Activated CD8-positive, alpha-beta memory T cell treated with anti-CD3 and anti-CD28 coated beads for 24 hours (primary cell): ENCODE data around the gene ART1.

Experiments used
- DNase-seq: peaks from one replicate; pipeline ENCODE4 v3.0.0-alpha.2; 2020

ART1 gene

DNA sequence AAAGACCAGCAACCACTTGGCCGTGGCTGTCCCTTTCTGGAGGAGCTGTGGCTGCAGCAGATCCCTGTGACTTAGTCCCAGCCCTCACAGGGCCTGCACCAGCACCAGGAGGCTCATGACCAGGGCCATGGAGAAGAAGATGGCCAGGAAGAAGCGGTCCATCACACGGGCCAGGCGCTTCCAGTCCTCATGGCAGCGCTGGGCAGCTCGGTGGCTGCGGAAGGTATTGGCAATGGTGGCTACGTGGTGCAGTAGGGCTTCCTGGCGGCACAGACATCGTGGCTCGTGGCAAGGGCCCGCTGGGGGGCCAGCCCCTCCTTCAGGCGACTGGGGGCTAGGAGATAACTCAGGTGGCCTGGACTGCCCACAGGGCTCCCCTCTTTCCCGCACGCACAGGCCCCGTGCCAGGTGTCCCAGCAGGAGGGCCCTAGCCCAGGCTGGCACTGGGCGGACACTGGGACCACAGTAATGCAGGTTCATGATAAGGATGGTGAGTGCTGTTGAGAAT is 21.1 kb downstream of the ART1 start:
- peak; percentile 41 for DNase-seq

DNA sequence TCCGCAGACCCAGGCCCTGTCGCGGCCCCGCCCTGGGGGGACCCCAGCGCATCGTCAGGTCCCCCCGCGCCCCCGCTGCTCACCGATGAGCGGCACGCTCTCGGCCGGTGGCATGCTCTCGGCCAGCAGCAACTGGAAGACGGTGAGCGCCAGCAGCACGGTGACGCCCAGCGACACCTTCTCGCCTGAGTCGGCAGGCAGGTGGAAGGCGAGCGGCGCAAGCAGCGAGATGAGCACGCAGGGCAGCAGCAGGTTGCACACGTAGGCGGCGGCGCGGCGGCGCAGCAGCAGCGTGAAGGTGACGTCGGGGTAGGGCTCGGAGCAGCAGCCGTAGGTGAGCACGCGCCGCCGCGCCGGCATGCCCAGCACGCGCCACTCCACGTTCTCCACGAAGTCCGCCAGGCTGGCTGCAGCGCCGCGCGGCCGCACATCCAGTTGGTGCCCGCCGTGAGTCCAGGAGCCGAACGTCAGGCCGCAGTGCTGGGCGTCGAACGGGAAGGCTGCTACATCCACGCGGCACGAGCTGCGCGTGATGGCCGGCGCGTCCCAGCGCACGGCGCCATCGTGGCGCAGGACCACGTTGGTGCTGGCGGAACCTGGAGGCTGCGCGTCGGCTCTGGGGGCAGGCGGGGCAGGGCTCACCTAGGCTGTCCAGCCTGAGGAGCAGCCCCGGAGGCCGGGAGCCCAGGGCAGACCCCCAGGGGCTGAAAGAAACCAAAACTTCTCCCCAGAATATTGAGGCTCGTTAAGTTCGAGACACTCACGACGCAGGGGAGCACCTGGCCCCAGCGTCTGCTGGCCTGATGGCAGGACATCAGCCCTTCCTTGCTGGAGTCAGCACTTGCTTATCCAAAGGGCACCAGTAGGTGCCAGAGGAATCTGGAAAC is 22.5 kb downstream of the ART1 start:
- DNase-seq, result peak; percentile 42

DNA sequence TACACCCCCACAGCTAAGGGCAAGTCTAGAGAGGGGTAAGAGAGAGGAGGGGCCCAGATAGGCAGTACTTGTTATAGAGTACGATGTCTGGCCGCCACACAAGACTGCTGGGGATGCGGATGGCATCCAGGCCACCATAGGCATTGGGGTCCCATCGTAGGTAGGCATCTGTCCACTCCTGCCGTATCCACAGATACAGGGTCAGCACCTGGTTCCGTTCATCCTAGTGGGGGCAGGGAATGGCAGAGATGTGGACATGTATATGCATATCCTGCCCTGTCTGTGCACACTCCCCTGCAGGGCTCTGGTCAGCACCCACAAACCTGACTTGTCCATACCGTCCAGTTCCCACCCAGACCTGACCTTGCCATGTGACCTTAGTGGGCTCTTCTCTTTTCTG is 24.2 kb downstream of the ART1 start:
- no peak for DNase-seq

DNA sequence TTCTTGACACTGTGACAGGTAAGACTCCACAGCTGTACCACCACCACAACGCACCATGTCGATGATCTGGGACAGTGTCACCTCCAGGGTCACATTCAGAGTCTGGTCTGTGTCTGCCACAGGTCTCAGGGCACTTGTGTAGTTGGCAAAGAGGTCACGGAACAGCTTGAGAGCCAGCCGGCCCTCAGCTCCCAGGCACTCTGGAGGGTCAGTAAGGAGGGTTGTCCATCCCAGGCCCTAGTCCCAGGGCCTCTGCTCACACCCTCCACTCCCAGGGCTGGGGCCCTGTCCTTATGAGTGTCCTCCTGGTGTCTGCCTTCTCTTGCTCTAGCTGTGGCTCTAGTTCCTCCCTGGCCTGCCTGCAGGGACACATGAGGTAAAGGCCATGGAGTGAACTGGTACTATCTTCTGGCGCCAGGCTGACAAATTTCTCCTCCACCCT is 24.8 kb downstream of the ART1 start:
- no peak for DNase-seq

DNA sequence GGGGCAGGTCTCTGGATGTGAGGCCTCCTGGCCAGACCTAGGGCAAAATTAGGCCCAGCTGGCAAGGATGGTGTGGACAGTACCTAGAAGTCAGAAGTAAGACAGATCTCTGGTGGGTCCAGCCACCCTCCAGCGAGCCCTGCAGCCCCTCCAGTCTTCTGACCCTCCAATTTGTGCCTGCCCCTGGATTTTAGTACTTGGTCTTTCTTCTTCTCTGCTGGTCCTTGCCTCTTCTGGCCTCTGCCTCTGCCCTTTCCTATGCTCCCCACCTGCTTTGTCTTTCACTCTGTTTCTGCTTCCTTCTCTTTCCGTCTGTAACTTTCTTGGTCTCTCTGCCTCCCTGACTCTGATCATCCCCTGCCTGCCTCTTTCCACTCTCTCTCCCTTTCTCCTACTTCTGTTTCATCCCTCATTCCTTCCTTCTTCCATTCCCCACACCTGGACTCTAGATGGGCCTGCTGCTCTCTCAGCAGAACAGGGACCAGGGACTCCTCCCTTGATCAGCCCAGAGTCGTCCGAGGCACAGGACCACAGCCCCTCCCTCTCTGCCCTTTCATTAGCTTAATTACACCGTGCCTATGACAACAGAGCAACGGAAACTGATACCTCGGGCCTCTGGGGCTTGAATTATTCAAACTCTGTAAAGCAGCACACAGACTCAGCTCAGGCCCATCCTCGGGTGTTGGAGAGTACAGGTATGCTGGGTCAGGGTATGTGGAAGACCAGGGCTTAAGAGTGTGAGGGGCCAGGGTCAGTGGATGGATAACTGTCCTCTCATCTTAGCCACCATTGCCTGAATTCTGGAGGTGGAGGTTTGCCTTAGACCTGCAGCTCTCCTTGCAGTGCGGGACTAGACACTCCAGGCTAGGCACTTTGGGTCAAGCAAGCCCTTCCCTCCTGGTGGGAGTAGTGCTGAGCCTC is 26.7 kb downstream of the ART1 start, which contains the start of gene CHRNA10:
Gene CHRNA10 (minus strand): TSS at position 51 of the 921 bp plus-strand sequence. CDS start 72 bp downstream, outside the sequence.
- DNase-seq, result no peak

DNA sequence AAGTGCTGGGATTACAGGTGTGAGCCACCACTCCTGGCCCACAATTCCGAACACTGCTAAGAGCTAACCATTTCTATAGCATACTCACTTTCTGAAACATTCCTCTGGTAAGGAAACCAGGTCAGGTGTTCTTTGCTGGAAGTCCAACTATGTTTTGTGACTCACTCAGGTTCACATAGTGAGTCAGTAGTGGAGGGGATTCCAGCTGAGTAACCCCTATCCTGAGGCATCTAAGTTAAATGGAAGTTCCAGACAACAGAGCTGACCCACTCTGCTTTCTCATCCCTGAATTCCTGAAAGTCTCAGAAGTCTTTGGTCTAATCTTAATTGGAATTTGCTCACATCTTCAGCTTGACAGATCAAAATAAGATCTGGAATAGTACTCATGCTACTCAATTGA is 29.3 kb downstream of the ART1 start:
- DNase-seq, result no peak

DNA sequence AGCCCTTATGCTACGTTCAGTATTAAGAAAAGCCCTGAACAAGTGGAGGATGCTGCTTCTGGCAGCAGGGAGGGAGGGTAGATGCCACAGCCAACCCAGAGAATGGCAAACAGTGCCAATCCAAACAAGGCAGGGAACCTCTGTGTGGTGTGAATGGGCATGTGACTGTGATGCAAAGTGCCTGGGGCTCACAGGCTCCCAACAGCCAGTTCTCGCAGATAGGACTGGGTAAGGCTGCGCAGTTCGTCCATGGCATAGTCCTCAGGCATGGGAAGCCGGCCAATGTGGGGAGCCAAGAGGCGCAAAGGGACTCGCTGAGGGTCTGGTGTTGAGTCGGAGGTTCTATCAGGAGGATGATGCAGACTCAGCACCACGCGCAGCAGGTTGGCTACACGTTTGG is 31.0 kb downstream of the ART1 start:
- peak; percentile 33 for DNase-seq

DNA sequence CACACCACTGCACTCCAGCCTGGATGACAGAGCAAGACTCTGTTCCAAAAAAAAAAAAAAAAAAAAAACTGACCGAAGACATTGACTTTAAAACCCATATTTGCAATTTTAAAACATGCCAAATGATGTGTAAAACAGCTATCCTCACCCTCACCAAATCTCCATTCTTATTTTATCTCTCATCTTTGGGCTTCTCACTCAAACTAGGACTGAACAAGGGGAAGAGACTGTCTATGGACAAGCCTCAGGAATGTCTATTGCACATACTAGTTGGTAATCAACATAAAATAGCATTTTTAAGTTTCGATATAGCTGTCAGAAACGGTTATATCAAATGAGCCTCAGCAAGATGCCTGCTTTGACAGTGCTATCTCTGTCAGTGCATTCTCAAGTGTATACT is 34.1 kb downstream of the ART1 start:
- DNase-seq, result no peak

DNA sequence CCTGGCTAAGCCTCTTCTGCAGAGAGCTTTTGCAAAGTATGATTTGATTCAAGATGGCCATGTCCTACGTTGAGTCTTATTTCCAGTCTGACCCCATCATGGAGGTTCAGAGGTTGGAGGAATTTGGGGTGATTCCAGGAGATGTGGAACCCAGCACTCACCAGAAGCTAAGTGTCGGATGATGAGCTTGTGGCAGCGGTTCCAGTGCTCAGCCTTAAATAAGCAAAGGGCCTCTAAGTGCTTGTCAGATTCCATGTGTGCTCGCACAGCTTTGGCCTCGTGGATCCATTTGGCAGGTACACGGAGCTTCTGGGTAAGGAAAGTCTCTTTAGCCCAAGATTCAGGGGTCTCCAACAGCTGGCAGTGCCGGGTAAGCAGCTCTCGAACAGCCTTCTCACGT is 38.1 kb downstream of the ART1 start:
- no peak for DNase-seq

DNA sequence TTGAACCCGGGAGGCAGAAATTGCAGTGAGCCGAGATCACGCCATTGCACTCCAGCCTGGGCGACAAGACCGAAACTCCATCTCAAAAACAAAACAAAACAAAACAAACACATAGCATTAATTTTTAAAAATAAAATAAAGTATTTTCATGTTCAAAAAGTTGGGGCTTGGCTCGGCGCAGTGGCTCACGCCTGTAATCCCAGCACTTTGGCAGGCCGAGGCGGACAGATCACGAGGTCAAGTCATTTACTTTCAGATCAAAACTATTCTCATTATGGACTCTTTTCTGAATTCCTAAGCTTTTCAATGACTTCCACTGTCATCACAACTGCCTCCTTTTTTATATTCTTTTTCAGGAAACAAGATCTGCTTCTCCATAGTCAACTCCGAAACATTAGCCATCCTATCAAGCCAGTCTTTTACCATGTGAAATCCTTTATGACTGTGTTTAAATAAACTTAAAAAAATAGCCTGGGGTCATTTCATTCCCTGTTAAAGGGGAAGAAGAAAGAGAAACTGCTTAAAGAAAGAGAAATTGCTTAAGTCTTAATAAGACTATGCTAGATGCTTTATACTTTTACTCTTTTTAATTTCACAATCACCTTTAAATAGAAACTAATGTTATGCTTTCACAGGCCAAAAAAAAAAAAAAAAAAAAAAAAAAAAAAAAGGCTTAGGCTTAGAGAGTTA is 39.3 kb downstream of the ART1 start:
- no peak for DNase-seq

DNA sequence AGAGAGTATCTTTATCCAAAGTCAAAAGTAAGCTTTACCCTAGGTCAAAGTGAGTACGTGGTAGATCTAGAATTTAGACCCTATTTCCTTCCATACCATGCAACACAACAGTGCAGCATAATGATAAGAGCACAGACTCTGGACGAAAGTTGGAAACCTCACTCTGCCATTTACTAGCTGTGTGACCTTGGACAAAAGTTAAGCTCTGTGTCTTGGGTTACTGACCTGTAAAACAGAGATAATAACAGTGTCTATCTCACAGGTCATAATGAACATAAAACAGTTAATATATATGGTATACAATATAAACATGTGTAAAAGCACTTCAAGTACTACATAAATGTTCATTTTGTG is 39.9 kb downstream of the ART1 start:
- no peak for DNase-seq

DNA sequence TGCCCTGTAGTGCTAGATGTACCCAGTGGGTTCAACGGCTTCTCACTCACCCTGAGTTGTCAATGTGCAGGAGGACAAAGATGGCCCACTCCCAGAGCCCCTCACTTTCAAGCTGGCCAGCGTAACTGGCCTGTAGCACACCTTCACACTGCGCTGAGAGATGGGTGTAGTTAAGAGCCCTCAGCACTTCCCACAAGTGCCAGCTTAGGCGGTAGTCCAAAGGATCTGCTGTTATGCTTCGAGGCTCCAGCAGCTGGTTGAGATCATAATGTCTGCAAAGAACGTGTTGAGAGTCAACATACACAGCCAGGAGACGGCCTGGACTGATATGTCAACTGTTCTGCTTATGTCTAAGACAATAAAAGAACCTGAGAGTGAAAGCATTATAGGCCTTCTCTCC is 41.0 kb downstream of the ART1 start:
- no peak for DNase-seq

DNA sequence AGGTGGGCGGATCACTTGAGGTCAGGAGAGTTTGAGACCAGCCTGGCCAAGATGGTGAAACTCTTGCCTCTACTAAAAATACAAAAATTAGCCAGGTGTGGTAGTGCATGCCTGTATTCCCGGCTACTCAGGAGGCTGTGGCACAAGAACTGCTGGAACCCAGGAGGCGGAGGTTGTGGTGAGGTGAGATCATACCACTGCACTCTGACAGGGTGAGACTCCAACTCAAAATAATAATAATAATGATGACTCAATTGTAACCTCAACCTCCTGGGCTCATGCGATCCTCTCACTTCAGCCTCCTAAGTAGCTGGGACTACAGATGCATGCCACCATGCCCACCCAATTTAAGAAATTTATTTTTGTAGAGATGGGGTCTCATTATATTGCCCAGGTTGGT is 41.8 kb downstream of the ART1 start:
- no peak for DNase-seq

DNA sequence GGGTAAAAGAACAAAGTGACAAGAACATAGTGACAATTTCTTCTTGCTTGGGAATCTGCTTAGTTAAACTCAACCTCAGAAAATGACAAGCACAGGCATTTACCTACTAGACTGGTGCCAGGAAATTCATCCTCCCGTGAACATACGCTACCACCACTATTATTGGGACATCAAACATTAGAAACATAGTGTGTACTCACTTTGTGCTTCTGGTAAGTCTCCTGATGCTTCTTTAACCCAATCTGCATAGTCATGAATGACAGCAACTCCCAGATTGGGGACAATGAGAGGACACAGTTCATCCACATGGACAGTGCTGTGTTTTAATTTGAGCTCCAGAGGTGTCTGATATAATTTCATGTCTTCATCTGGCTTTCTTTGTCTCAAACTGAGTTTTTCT is 55.5 kb downstream of the ART1 start:
- no peak for DNase-seq

DNA sequence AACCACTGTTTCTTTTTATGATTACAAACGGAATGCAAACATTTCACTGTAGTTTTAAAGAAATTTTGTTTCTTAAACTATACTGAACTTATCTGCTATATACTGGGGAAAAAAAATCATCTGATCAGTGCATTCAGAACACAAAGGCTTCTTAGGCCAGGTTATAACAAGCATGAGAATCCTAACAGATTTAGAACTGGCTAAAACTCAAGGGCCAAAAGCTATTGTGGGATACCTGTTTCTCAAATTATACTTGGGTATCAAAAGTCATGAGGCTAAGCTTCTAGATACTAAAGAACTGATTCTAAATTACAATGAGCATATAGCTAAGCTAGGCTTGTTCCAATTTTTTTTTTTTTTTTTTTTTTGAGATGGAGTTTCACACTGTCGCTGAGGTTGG is 56.0 kb downstream of the ART1 start:
- no peak for DNase-seq

DNA sequence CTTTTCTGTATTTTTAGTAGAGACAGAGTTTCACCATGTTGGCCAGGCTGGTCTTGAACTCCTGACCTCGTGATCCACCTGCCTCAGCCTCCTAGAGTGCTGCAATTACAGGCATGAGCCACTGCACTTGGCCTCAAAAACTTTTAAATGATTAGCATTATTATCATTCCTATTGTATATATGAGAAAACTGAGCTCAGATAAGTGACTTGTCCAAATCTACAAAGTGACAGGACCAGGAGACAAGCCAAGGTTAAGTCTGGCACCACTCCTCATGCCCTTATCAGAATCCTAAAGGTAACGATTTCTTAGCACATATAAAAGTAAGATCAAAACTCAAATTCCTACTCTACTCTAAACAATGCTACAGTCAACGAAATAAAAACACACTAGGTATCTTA is 58.5 kb downstream of the ART1 start:
- DNase-seq, result no peak

DNA sequence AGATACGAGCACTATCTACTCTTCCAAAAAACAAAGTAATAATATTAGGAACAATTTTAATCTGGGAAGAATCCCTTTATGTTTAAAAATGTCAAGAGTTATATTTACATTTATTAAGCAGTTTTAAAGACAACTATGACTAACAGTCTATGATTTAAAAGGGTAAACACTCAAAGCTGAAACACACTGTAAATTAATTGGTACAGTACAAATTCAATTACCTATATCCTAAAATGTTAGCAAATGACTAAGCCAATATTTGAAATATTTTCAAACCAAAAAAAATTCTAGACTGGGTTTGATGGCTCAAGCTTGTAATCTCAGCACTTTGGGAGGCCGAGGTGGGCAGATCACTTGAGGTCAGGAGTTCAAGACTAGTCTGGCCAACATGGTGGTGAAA is 62.2 kb downstream of the ART1 start:
- DNase-seq, result no peak

DNA sequence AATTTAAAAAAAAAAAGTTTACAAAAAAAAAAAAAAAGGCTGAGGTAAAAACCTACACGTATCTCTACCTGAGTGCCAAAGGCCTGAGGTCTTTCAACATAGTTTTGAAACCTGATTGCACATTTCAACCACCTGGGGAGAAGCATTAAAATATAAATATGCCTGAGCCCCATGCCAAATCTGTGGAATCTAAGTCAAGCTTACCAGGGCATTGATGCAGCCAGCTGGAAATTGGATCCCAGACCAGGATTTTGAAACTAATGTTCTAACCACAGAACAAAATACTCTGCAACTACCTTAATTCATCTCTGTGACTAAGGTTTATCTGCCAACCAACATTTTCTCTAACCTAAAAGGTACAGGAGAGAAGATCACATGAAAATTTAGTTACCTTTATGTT is 65.0 kb downstream of the ART1 start:
- DNase-seq, result no peak

DNA sequence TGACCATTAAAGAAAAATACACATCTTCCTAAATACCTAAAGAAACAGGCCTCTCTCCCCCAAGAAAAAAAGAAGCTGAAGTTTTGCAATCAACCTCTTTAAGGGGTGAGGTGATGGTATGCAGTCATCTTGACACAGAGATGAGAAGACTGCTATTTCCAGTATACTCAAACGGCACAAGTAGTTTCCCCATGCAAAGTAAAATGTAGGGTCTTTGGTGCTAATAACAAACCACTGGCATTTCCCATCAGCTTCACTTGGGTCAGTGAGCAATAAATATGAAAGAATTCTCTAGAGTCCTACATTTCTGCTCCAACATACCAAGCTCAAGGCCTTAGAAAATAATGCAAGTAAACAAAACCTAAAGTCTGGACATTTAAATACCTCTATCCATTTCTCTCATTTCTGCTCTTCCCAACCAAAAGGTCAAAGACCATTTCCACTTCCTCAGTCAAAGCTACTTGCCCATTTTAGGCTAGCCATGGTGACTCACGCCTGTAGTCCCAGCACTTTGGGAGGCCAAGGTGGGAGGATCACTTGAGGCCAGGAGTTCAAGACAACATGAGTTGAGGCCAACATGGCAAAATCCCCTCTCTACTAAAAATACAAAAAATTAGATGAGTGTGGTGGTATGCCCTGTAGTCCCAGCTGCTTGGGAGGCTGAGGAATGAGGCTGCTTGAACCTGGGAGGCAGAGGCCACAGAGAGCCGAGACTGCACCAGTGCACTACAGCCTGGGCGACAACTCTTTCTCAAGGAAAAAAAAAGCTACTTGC is 65.7 kb downstream of the ART1 start:
- no peak for DNase-seq

DNA sequence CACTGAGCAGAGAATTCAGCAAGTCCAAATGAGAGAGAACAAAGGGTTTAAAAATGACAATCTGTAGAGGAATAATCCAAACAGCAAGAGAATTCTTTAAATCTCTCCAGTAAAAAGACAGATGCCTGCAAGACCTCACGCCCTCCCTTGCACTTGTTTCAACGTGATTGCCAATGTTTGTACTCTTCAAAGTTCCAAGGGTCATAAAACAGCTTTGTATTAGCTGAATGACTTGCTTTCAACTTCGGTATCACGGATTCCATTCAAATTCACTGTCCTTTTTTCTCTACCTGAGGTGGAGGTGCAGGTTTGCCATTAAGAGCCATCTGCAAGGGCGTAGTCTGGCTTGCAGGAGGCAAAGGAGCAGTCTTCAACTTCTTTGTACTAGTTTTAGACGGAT is 67.3 kb downstream of the ART1 start:
- DNase-seq, result no peak
